Liver (tissue), 3 donors: Measurements from ENCODE around the gene SNAPC2.

Experiments used
- CTCF ChIP-seq: fragments of 150-350 bp; IDR thresholded peaks from 2 replicates; pipeline ENCODE4 v1.5.1; 2017; ENCODE audit warnings: improper control_type of control experiment, low read depth, low read length; ENCODE audit not compliant: missing input control
- NR2F2 ChIP-seq: IDR thresholded peaks from 2 replicates; pipeline ENCODE4 v1.6.1; 2016; ENCODE audit warnings: antibody characterized with exemption
- RAD21 ChIP-seq, 2 donors: IDR thresholded peaks; 2 replicates each; pipeline ENCODE4 v1.6.1; 2016; ENCODE audit warnings: antibody characterized with exemption in 2 of 2, mild to moderate bottlenecking in 2 of 2
- SP1 ChIP-seq: IDR thresholded peaks from 2 replicates; pipeline ENCODE4 v1.6.1; 2018; ENCODE audit warnings: antibody characterized with exemption, mild to moderate bottlenecking
- YY1 ChIP-seq: IDR thresholded peaks from 2 replicates; pipeline ENCODE4 v1.6.1; 2016; ENCODE audit warnings: antibody characterized with exemption, mild to moderate bottlenecking
- TF ChIP-seq, protein P1 (sequence below): IDR thresholded peaks from 2 replicates; pipeline ENCODE4 v1.6.1; 2016; ENCODE audit warnings: antibody characterized with exemption, mild to moderate bottlenecking
- TF ChIP-seq, protein P2 (sequence below): IDR thresholded peaks from 2 replicates; pipeline ENCODE4 v1.6.1; 2016; ENCODE audit warnings: antibody characterized with exemption
- TF ChIP-seq, protein P3 (sequence below): IDR thresholded peaks from 2 replicates; pipeline ENCODE4 v1.6.1; 2016; ENCODE audit warnings: antibody characterized with exemption
- donor health status: healthy.
- donor health status: healthy.

DNA sequence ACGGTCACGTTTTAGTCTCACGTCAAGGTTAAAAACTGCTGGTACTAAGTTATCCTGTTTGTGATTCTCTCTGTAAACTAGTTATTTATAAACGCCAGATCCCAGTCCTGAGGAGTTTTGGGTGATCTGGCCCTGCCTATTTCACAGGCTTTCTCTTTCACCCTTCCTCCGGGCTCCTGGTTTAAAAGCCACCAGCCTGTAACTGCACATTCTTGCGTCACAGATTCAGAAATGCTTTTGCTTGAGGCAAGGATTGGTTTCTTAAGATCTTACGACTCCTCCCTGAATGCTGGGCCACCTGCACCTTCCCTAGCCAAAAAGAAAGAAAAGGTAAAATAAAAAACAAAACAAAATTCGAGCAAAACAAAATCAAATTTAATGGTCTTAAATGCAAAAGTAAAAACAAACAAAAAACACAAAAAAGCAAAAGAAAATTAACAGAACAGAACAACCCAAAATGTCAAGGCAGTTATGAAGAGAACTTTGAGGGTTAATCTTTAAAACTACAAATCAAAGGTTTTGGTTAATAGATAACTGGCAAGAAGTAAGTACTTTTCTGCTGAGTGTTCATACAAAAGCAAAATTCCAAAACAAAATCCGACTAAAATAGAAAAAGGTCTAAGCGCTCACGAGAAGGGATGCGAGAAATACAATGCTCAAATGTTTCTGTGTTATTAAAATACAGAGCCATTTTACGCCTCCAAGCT is 41.9 kb downstream of the SNAPC2 start:
- TF ChIP-seq CTCF (no peak), RAD21 (IDR thresholded peaks at IDR 0.05) (no peak), SP1 (no peak), NR2F2 (no peak), YY1 (no peak)
- TF ChIP-seq, protein P1, sequence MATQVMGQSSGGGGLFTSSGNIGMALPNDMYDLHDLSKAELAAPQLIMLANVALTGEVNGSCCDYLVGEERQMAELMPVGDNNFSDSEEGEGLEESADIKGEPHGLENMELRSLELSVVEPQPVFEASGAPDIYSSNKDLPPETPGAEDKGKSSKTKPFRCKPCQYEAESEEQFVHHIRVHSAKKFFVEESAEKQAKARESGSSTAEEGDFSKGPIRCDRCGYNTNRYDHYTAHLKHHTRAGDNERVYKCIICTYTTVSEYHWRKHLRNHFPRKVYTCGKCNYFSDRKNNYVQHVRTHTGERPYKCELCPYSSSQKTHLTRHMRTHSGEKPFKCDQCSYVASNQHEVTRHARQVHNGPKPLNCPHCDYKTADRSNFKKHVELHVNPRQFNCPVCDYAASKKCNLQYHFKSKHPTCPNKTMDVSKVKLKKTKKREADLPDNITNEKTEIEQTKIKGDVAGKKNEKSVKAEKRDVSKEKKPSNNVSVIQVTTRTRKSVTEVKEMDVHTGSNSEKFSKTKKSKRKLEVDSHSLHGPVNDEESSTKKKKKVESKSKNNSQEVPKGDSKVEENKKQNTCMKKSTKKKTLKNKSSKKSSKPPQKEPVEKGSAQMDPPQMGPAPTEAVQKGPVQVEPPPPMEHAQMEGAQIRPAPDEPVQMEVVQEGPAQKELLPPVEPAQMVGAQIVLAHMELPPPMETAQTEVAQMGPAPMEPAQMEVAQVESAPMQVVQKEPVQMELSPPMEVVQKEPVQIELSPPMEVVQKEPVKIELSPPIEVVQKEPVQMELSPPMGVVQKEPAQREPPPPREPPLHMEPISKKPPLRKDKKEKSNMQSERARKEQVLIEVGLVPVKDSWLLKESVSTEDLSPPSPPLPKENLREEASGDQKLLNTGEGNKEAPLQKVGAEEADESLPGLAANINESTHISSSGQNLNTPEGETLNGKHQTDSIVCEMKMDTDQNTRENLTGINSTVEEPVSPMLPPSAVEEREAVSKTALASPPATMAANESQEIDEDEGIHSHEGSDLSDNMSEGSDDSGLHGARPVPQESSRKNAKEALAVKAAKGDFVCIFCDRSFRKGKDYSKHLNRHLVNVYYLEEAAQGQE: no peak
- TF ChIP-seq, protein P2, sequence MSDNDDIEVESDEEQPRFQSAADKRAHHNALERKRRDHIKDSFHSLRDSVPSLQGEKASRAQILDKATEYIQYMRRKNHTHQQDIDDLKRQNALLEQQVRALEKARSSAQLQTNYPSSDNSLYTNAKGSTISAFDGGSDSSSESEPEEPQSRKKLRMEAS: no peak
- TF ChIP-seq, protein P3, sequence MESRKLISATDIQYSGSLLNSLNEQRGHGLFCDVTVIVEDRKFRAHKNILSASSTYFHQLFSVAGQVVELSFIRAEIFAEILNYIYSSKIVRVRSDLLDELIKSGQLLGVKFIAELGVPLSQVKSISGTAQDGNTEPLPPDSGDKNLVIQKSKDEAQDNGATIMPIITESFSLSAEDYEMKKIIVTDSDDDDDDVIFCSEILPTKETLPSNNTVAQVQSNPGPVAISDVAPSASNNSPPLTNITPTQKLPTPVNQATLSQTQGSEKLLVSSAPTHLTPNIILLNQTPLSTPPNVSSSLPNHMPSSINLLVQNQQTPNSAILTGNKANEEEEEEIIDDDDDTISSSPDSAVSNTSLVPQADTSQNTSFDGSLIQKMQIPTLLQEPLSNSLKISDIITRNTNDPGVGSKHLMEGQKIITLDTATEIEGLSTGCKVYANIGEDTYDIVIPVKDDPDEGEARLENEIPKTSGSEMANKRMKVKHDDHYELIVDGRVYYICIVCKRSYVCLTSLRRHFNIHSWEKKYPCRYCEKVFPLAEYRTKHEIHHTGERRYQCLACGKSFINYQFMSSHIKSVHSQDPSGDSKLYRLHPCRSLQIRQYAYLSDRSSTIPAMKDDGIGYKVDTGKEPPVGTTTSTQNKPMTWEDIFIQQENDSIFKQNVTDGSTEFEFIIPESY: no peak
